Superior temporal gyrus (tissue), 1 donor: Measurements from ENCODE around the gene NRCAM.

Experiments
- DNase-seq: peaks from one replicate; pipeline ENCODE4 v3.0.0-alpha.2; 2016; ENCODE audit errors: extremely low spot score

The NRCAM gene

GRCh38 chr7:108459922-108460551 lies 3.8 kb upstream of the NRCAM start:
- peak; percentile 70 for DNase-seq

DNA sequence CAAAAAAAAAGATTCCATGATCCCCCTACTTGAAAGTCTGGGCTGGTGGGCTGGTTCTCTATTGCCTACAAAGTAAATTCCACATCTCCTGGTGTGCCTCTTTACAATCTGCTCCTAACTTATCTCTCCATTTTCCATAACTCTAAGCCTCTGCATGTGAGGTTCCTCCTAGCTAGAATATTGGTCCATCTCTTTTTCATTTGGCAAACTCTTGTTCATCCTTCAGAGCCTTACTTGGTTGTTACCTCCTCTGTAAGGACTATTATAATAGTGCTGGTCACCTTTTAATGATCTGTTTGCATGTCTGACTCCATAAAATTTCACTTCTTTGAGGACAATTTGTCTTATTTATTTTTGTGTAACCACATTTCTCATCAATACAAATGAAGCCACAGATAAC lies 1.6 kb upstream of the NRCAM start:
- no peak for DNase-seq

DNA sequence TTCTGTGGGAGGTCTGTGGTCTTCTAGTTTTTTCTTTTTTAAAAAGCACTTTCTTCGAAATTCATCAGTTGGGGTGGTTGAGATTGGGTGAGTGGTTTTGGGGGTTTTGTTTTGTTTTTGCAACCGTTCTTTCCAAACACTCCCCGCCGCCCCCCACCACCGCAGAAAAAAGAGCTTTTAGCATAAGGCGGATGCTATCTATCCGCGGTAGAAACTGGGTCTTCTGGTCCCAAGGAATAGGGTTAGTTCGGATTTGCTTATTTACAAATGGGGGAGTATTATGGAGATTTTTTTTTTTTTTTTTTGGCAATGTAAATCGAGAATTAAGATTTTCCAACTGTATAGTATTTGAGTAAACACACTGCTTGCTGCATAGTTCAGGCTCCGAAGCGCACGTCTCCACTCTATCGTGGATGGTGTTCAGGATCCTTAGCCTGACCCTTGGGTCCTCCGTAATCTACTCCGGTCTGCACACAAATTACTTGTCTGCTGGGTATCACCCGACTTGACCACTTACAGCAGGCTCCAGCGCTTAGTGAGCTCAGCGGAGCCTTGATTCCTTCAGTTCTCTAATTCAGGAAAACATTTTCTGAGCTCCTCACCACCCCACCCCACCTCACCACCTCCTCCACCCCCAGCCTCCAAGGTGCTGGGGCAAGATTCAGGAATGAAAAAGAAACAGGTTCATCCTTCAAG lies 757 bp upstream of the NRCAM start:
- peak; percentile 27 for DNase-seq

GRCh38 chr7:108455551-108455997 lies 662 bp downstream of the NRCAM start:
- DNase-seq: no peak

- peak; percentile 58 for DNase-seq
These were observed 1.3 kb downstream of the NRCAM start for GRCh38 chr7:108454674-108455550.

DNA sequence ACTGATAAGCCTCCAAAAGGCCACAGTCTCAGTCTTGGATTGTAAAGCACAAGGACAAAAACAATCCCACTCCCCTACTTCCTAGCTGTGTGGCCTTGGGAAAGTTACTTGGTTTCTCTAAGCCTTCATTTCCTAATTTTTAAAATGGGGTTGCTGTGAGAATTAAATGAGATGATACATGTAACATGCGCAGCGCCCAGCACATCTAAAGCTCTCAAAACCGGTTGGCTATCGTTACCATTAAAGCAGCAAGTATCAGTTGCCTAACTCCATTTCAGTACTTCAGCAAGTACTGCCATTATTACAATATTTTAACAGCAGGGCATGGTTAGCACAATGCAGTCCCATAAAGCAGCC lies 1.9 kb downstream of the NRCAM start:
- DNase-seq: no peak

- no peak for DNase-seq
These were observed 2.9 kb downstream of the NRCAM start for GRCh38 chr7:108453320-108453719.

DNA sequence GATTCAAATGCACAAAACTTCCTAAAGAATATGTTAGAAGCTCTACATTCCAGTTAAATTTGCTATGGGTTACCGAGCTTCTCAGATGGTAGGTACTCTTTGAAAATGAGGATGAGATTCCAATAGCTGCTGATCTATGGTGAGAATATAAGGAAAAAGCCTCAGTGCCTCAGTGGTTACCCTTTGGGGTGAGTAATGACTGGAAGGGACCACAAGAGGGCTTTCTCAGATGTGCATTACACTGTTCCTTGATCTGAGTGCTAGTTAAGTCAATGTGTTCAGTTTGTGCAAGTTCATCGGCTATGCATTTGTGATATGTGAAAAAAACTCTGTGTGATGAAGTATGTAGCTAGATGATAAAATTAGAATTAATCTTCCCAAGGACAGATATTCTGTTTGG lies 3.5 kb downstream of the NRCAM start:
- DNase-seq: no peak

DNA sequence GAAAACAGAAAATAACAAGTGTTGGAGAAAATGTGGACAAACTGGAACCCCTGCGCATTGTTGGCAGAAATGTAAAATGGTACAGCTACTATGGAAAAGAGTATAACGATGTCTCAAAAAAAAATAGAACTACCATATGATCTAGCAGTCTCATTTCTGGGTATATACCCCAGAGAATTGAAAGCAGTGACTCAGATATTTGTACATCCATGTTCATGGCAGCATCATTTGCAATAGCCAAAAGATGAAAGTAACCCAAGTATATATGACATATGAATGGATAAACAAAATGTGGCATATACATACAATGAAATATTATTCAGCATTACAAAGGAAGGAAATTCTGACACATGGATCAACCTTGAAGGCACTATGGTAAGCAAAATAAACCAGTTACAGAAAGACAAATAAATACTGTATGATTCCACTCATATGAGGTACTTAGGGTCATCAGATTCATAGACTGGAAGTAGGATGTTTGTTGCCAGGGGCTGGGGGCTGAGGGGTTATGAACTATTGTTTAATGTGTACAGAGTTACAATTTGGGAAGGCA lies 4.9 kb downstream of the NRCAM start:
- DNase-seq: no peak

- no peak for DNase-seq
These were observed 6.1 kb downstream of the NRCAM start for GRCh38 chr7:108450160-108450559.

DNA sequence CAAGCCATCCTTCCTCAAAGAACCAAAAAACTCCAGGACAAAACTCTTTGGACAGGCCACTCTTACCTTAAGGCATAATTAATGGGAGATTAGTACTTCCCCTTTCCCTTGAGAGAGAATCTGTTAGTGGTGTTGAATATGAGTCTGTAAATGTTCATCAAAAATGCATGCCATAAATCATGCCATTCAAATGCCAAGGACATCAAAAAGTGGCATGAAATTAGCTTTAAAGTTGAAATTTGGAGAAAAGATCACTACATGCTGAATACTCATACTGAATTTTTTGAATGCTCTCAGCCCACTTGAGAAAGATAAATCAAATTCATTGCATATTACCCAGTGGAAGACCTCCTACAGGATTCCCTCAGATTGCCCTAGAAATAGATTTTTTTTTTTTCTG lies 6.7 kb downstream of the NRCAM start:
- DNase-seq: no peak

DNA sequence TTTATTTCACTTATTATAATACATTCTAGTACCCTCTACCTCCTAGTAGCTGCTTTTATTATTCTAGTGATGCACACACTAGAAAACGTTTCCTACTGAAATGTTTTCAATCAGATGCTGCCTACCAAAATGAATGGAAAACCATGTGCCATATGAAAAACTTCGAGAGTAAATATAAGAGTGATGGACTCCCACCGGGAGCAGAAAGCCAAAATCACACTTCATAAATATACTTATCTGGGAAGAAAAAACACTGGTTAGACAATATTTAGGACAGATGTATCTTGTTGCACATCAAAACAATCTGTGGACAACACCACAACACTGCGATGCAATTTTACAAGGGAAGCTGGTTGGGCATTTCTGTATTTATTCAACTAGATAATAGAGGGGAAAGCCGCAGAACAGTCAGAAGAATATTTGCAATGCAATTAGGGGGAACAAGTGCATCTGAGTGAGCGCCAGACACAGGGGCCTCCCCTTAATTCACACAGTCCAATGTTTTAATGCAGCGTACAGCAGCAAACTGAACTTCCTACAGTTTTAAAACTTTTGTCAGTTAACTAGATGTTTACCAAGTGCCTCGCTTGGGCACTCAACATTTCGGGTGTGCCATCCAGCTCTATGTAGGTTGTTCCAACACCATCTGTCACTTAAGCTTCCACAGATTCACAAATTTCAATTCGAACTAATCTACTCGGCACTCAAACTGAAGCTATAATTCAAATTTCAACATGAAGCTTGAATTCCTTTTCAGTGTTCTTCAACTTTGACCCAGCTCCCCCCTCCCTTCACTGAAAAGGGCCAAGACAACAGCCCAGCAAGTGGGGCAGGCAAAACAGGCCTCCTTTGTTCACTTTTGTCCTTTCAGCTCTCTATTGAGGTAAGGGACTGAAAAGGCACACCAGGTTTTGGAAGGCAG lies 7.4 kb downstream of the NRCAM start:
- no peak for DNase-seq

GRCh38 chr7:108442039-108442568 lies 14.1 kb downstream of the NRCAM start:
- DNase-seq: no peak

DNA sequence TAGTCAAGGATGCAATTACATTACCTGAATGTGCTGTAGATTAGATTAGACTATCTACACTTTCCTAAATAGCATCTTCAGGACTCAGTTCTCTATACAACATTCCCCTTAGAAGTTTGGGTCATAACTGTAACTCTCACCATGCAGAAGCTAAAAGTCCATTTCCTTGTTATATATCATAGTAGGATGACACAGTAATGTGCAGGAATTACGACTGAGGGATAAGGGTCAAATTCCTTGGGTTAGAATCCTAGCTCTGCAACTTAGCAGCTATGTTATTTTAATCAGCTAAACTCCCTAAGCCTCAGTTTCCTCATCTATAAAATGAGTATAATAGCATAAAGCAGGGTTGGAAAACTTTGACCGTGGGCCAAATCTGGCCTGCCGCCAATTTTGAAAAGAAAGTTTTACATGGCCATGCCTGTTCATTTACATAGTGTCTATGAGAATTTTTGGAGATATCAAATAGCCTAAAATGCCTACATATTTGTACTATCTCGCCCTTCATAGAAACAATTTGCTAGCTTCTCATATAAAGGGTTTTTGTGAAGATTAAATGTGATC lies 14.8 kb downstream of the NRCAM start:
- no peak for DNase-seq

DNA sequence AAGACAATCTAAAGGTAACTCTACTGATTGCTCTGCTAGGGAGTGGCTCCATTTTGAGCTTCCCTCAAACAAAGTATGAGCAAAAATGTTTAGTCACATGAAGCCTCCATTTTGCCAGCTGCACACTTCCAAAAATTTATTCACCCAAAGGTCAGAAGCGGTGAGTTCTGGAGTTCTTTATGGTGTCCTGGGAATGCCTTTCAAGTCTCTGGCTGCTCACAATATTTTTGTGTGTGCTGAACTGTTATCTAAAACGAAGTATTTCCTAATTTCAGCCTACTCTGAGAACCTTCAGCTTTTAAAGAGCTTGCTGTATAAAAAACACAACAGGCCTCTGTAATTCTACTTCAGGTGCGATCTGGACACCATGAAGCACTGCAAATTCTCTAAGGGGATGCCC lies 15.6 kb downstream of the NRCAM start:
- DNase-seq: no peak

- DNase-seq: no peak
These were observed 19.3 kb downstream of the NRCAM start for GRCh38 chr7:108436906-108437305.

DNA sequence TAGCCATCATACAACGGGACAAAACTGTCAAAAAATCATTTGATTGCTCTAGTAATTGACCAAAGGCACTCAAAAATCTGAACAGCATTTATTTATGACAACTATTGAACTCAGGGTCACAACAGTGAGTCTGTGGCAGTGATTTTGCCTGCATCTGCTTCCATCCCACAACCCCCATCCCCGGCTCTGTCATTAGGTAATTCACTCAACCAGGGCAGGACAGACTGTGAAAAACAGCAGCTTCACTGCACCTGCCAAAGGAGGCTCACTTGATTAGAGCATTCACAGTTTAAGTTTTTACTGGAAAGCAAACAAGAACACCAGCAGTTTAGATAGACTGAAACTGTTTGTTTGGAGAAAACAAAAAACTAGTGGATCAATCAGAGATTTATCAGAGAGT lies 22.2 kb downstream of the NRCAM start:
- DNase-seq: no peak

DNA sequence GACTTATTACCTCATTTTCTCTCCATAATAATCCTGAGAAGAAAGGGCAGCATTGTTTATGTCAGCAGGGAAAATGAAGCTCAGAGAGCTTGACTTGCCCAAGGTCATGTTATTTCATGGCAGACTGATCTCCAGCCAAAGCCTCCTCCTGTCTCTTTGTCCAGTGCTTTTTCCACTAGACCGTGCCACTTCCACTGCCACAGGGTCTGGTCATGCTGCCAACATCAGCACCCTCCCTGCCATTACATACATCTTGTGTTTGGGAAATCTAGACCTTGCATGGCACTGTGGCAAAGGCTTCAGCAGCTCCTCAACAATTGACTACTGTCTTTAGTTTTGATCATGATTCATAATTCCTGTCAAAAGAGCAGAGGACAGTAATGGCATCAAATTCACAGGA lies 25.1 kb downstream of the NRCAM start:
- no peak for DNase-seq

GRCh38 chr7:108430664-108431063 lies 25.6 kb downstream of the NRCAM start:
- DNase-seq: no peak

DNA sequence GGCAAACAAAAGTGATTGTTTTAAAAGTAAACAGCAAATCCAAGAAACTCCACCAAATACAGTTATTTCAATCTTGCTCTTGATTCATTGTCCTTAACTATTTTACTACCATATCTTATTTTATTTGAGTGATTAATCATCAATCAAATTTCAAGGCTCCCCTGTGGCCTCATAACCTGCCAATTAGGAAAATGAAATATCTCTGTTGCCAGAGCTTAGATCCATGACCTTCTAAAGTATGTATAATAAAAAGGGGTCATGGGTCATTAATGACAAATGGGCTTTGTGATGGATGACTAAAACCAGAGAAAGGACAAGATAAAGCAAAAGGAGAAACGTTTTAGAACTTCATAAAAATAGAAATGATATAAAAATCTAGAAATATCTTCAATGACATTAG lies 28.5 kb downstream of the NRCAM start:
- DNase-seq: no peak
